Measurements from ENCODE around the gene IGSF8. TPM values are rescaled to one million over a fixed set of nuclear protein-coding genes. Genes with fewer than 3 reads are reported as not detected.

Gene IGSF8
- total RNA-seq, 1 donor from 2014 or later = 45.9 TPM

GRCh38 chr1:160130939-160131338 is 32.5 kb upstream of the IGSF8 start:
- Mint-ChIP-seq H3K36me3 (ENCODE audit: unreplicated experiment) (no peaks in the 10 kb centered on the region), H3K9me3 (ENCODE audit: unreplicated experiment) (no peaks in the 10 kb centered on the region), H3K4me3 (ENCODE audit: unreplicated experiment) (no peak overlapping the region), H3K27me3 (ENCODE audit: unreplicated experiment) (peaks cover 5% of the 10 kb centered on the region), H3K27ac (ENCODE audit: unreplicated experiment) (no peak overlapping the region), H3K4me1 (ENCODE audit: low read depth, unreplicated experiment) (no peaks in the 10 kb centered on the region)
- TF ChIP-seq CTCF (IDR thresholded peaks at IDR 0.05; ENCODE audit: partially characterized antibody, unreplicated experiment) = no peak
- DNase-seq = no peak

GRCh38 chr1:160130486-160130885 is 32.1 kb upstream of the IGSF8 start:
- peaks cover 5% of the 10 kb centered on the region for H3K27me3 Mint-ChIP-seq (ENCODE audit: unreplicated experiment)
- no peak for TF ChIP-seq CTCF (IDR thresholded peaks at IDR 0.05; ENCODE audit: partially characterized antibody, unreplicated experiment)
- H3K4me3 Mint-ChIP-seq (ENCODE audit: unreplicated experiment) = no peak overlapping the region
- no peaks in the 10 kb centered on the region for H3K36me3 Mint-ChIP-seq (ENCODE audit: unreplicated experiment)
- H3K9me3 Mint-ChIP-seq (ENCODE audit: unreplicated experiment) = no peaks in the 10 kb centered on the region
- no peaks in the 10 kb centered on the region for H3K4me1 Mint-ChIP-seq (ENCODE audit: low read depth, unreplicated experiment)
- DNase-seq = no peak
- no peak overlapping the region for H3K27ac Mint-ChIP-seq (ENCODE audit: unreplicated experiment)

GRCh38 chr1:160129966-160130365 is 31.5 kb upstream of the IGSF8 start:
- Mint-ChIP-seq H3K27me3 (ENCODE audit: unreplicated experiment) (peaks cover 5% of the 10 kb centered on the region), H3K4me1 (ENCODE audit: low read depth, unreplicated experiment) (no peaks in the 10 kb centered on the region), H3K36me3 (ENCODE audit: unreplicated experiment) (no peaks in the 10 kb centered on the region), H3K27ac (ENCODE audit: unreplicated experiment) (no peak overlapping the region), H3K4me3 (ENCODE audit: unreplicated experiment) (no peak overlapping the region), H3K9me3 (ENCODE audit: unreplicated experiment) (no peaks in the 10 kb centered on the region)
- DNase-seq = no peak
- no peak for TF ChIP-seq CTCF (IDR thresholded peaks at IDR 0.05; ENCODE audit: partially characterized antibody, unreplicated experiment)

GRCh38 chr1:160129558-160129957 is 31.1 kb upstream of the IGSF8 start:
- no peaks in the 10 kb centered on the region for H3K36me3 Mint-ChIP-seq (ENCODE audit: unreplicated experiment)
- no peaks in the 10 kb centered on the region for H3K4me1 Mint-ChIP-seq (ENCODE audit: low read depth, unreplicated experiment)
- DNase-seq = no peak
- H3K4me3 Mint-ChIP-seq (ENCODE audit: unreplicated experiment) = no peak overlapping the region
- H3K9me3 Mint-ChIP-seq (ENCODE audit: unreplicated experiment) = no peaks in the 10 kb centered on the region
- H3K27me3 Mint-ChIP-seq (ENCODE audit: unreplicated experiment) = peaks cover 2% of the 10 kb centered on the region
- no peak for TF ChIP-seq CTCF (IDR thresholded peaks at IDR 0.05; ENCODE audit: partially characterized antibody, unreplicated experiment)
- H3K27ac Mint-ChIP-seq (ENCODE audit: unreplicated experiment) = no peak overlapping the region

- TF ChIP-seq CTCF (IDR thresholded peaks at IDR 0.05; ENCODE audit: partially characterized antibody, unreplicated experiment) = no peak
- peaks cover 2% of the 10 kb centered on the region for H3K27me3 Mint-ChIP-seq (ENCODE audit: unreplicated experiment)
- no peaks in the 10 kb centered on the region for H3K36me3 Mint-ChIP-seq (ENCODE audit: unreplicated experiment)
- no peaks in the 10 kb centered on the region for H3K4me1 Mint-ChIP-seq (ENCODE audit: low read depth, unreplicated experiment)
- no peaks in the 10 kb centered on the region for H3K9me3 Mint-ChIP-seq (ENCODE audit: unreplicated experiment)
- no peak overlapping the region for H3K4me3 Mint-ChIP-seq (ENCODE audit: unreplicated experiment)
- no peak overlapping the region for H3K27ac Mint-ChIP-seq (ENCODE audit: unreplicated experiment)
- DNase-seq = no peak
Measured at GRCh38 chr1:160129046-160129445, 30.6 kb upstream of the IGSF8 start.
